Mammary epithelial cell (primary cell): ENCODE results near the gene CUL4A.

Experiments used
- CTCF ChIP-seq, 2 donors: IDR thresholded peaks in 1 of 2; conservative IDR thresholded peaks in 1 of 2; 2 replicates each; pipeline ENCODE4 v1.5.1; 2011 to 2012; ENCODE audit warnings: inconsistent platforms in 2 of 2, low read length in 2 of 2, mild to moderate bottlenecking in 2 of 2, control low read depth in 1 of 2, low read depth in 1 of 2; ENCODE audit not compliant: insufficient read depth in 1 of 2; ENCODE audit errors: extremely low read depth in 1 of 2
- EZH2 ChIP-seq: IDR thresholded peaks from 2 replicates; pipeline ENCODE4 v1.6.1; 2012; ENCODE audit warnings: low read length, inconsistent platforms, borderline replicate concordance

- TF ChIP-seq CTCF (conservative IDR thresholded peaks at IDR 0.05 in 1 of 2, IDR thresholded peaks at IDR 0.05 in 1 of 2; ENCODE audit: extremely low read depth in 1 of 2, insufficient read depth in 1 of 2, low read depth in 1 of 2, low read length in 2 of 2) = no peak
- TF ChIP-seq EZH2 = no peak
Measured at GRCh38 chr13:113186061-113186900, 23.1 kb upstream of the CUL4A start.
